SH-SY5Y (cell line): Measurements from ENCODE around the gene CACNA1E.

ENCODE experiments used
- GATA2 ChIP-seq: IDR thresholded peaks from 2 replicates; pipeline ENCODE4 v1.6.1; 2011; ENCODE audit warnings: mild to moderate bottlenecking, low read depth, low read length
- GATA3 ChIP-seq: IDR thresholded peaks from 2 replicates; pipeline ENCODE4 v1.6.1; 2011; ENCODE audit warnings: low read depth, mild to moderate bottlenecking, low read length, moderate library complexity

DNA sequence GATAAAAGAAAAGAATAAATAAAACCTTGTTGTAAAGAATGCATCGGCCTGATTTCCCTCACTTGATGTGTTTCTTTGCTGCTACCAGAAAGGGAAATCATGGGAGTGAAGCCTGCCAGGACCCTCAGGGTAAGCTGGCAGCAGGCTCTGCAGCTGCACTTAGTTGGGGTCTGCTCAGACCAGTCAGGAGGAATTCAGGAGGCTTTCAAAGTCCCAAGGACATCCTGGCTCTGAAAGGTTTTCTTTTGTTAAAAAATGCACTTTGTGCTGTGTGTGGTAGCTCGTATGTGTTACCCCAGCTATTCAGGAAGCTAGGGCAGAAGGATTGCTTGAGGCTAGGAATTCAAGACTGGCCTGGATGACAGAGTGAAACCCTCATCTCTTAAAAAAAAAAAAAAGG lies 323.4 kb downstream of the CACNA1E start:
- TF ChIP-seq GATA2, result no peak
- TF ChIP-seq GATA3, result no peak
